HG02642 (cell line): ENCODE measurements around the gene EEF1AKMT3.

Experiments used
- ATAC-seq: cut with Tn5 transposase; IDR thresholded peaks from one replicate; pipeline ENCODE4 v1.9.1; 2021; ENCODE audit warnings: mild to moderate bottlenecking; ENCODE audit not compliant: unreplicated experiment, poor library complexity

Gene EEF1AKMT3

GRCh38 chr12:57734591-57734990 lies 37.8 kb upstream of the EEF1AKMT3 start:
- no peak for ATAC-seq

GRCh38 chr12:57735198-57735855 lies 37.1 kb upstream of the EEF1AKMT3 start:
- no peak for ATAC-seq

DNA sequence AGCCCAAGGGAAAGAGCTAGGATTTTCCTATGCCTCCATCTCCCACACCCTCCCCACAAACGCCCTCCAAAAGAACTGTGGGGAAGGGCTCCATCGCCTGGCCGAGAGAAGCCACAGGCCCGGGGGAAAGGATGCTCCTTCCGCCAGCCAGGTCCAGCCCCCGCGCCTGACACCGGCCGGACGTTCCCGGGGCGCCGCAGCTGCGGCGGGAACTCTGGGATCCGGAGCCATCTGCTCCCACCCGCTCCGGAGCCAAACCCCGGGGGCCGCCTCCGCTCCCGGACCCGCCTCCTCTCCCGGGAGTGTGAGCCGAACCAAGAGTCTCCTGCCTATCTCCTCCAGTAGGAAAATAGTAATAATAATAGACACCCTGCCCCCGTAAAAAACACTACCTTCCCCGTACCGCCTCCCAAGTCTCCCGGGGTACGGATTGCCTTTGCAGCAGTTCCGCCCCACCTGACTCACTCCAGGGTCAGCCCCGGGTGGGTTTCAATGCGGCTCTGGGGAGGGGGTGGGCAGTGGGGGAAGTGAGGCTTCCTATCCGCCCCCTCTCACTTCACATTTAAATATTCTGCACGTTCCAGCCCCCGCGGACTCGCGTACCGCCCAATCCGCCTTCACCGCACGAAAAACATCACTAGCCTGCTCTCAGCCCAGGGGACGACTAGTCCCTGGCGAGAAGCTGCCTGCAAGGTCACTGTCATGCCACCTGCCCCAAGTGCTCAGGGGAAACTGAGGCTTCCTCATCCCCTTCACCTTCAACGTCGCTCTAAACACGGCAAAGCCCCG lies 36.3 kb upstream of the EEF1AKMT3 start:
- no peak for ATAC-seq

DNA sequence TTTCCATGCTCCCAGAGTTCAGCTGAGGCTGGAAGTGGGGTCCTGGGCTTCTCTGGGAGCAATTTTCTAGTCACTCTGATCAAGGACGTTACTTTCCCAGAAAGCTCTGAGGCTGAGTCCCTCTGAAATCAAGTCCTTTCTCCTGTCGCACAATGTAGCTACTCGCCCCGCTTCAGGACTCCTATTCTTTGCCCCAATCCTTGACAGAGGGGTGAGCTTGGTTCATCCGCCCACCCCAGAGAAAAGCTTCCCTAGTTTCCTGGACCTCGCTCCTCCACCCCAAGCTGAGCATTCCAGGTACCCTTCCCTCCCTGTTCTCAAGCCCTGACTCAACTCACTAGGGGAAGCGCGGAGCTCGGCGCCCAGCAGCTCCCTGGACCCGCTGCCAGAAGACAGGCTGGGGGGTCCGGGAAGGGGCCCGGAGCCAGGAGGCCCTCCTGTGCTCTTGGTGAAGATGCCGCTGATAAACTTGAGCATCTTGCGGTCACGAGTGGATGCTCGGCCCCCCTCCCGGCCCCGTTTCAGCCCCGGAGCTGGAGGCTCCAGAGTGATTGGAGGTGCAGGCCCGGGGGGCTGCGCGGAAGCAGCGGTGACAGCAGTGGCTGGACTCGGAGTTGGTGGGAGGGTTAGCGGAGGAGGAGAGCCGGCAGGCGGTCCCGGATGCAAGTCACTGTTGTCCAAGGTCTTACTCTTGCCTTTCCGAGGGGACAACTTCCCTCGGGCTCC lies 35.5 kb upstream of the EEF1AKMT3 start:
- no peak for ATAC-seq

GRCh38 chr12:57737467-57738460 lies 34.6 kb upstream of the EEF1AKMT3 start:
- ATAC-seq: no peak

DNA sequence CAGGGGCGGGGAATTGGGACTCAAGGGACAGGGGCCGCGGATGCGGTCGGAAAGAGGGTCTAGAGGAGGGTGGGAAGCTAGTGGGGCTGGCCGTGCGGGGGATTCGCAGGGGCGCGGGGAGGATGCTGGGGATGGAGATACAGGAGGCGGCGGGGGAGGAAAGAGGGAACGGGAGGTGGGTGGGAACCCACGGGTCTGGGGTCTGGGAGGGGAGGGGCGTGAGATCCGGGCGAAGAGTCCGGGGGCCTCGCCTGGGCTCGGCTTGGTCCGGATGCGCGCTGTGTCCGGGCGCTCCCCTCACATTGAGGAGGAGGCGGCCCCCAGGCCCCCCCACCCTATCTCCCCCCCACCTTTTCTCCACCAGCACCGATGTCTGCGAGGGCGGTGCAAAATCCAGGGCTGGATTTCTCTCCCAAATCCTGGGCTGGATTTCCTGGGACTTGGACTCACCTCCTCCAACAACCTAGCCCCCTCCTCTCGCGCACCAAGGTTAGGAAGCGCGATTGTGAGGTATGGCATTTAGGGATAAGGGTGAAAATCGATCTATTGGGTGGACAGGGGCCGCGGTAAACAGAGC lies 33.7 kb upstream of the EEF1AKMT3 start, which contains the start of gene AGAP2:
TSS of gene AGAP2 (minus strand) at position 82 of the 577 bp plus-strand sequence. CDS start 496 bp downstream, outside the sequence.
- ATAC-seq: no peak

DNA sequence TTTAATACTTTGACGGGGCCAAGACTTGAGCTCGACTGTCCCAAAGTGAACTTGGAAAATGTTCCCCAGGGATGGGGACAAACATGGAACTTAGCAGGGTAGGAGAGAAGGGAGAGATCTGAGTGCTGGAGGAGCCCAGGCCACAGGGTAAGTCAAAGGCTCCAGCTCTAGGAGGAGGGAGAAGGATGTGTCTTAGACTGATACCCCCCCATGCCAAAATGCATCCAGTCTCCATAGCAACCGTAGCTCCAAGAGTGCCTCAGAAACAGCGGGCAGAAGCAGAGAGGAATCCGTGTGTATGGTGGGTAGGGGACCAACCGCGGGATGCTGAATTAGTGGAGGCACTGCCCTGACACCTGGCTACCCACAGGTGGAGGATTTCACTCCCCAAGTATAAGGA lies 33.0 kb upstream of the EEF1AKMT3 start:
- ATAC-seq: no peak

DNA sequence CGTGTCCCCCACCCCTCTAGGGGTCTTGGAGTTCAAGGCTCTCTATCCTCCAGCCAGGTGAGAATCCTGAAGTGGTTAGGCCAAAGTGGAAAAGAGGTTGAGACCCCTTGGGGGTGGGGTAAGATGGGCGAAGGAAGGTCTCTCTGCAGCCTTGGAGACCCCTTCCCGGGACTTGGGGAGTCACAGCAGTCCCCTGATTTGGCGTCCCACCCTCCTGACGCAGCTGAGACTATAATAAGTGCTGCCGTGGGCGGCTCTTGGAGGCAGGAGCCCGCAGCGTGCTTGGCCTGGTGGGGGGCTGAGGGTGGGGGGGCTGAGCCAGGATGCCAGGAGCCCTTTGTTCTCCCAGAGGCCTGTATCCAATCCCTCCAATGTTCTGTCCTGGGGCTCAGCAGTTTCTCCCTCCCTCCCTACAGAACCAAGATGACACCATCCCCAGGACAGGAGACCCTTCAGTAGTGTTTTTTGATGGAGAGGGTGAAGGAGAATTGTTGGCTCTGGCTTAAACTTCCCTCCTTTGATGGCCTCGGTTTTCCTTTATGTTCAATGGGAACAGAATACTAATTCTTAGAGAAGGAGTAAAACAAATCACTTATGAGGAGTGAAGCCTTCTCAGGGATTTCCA lies 32.4 kb upstream of the EEF1AKMT3 start:
- no peak for ATAC-seq

- ATAC-seq: peak; percentile 42
These were observed 31.6 kb upstream of the EEF1AKMT3 start for GRCh38 chr12:57740656-57741412.

- no peak for ATAC-seq
These were observed 31.0 kb upstream of the EEF1AKMT3 start for GRCh38 chr12:57741413-57741789.

- ATAC-seq: peak; percentile 61
These were observed 30.3 kb upstream of the EEF1AKMT3 start for GRCh38 chr12:57741844-57742738.

GRCh38 chr12:57743769-57744168 lies 28.6 kb upstream of the EEF1AKMT3 start:
- ATAC-seq: no peak

DNA sequence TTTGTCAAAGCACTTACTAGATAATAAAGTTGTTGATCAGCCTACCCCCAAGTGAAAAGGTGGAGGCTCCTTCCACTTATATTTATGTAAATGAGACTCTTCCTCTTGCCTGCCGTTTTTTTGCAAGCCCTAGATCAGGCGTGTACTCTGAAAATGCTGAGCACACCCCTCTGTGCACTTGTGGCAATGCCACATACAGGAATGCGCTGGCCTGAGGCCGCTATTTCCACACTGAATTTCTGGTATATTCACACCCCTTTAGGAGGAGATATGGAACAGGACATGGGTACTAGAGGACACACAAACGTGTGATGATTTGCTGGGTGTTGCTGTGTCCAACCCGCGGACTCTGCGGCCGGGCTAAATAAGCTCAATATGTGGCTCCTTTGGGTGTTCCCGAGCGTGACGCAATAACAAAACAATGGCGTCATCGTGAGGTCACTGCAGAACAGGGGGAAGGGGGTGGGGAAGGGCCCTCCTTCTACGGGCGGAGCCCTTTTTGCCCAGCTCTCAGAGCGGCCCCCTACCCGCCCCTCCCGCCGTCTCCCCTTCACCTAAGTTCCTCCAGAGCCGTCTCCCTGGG lies 28.1 kb upstream of the EEF1AKMT3 start:
- ATAC-seq: peak; percentile 38

DNA sequence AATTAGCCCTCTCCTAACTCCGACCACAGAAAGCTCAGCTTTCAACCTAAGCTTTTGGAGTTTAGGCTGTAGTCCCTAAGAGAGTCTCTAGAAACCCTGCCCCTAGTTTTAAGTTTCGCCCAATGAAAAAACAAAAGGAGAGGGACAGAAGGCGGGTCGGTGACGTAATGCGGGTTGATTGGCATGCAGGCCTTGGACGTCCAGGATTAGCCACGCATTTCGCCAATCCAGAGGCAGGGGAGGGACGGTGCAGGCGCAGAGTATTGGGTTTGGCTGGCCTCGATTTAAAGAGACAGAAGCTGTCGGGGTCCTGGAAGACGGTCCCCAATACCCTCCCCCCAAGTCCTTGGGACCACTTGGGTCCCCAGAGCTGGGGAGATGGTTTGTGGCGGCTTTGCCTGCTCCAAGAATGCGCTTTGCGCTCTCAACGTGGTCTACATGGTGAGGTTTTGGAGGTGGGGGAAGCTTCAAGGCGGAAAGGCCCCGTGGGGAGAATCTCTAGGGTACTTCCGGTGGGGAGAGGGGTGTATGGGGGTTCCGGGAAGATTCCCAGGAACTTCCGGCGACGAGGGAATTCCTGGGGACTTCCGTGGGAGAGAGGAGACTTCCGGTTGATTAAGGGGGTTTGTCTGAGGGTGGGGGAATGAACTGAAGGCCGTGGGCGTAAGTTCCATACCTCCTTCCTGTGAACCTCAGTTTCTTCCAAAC lies 27.5 kb upstream of the EEF1AKMT3 start, which contains the start of gene TSPAN31:
TSS of gene TSPAN31 (plus strand) at position 263 of the 708 bp plus-strand sequence. CDS start at position 379, 116 bp downstream.
- ATAC-seq: peak; percentile 89

DNA sequence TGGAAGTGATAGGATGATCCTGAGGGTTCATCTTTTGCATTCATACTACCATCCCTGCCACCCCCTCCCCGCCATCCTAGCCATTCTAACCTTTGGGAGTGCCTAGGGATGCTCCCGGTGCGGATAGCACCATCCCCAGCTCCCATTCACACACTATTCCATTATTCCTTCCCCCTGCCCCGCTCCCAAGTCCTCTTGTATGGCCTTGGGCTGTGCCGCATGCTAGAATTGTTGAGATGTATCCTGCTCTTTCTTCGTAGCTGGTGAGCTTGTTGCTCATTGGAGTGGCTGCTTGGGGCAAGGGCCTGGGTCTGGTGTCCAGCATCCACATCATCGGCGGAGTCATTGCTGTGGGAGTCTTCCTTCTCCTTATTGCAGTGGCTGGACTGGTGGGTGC lies 26.9 kb upstream of the EEF1AKMT3 start:
- no peak for ATAC-seq

- ATAC-seq: no peak
These were observed 26.4 kb upstream of the EEF1AKMT3 start for GRCh38 chr12:57746025-57746424.
